Measurements from ENCODE around the gene IMPG1. TPM values are rescaled to one million over a fixed set of nuclear protein-coding genes. Genes with fewer than 3 reads are reported as not detected.
"Not testable (repeated sequence)": the region's sequence is repeated elsewhere in the genome, so short reads cannot be mapped to it uniquely, and the experiment has no call there.

The IMPG1 gene
- total RNA-seq, 2 donors from 2014 or later: not detected

- Mint-ChIP-seq H3K27me3 (peaks cover 16% of the 10 kb centered on the region), H3K4me1 (peaks cover 5% of the 10 kb centered on the region), H3K36me3 (ENCODE audit: low read depth) (no peaks in the 10 kb centered on the region), H3K9me3 (no peaks in the 10 kb centered on the region), H3K27ac (no peak overlapping the region), H3K4me3 (peak overlapping the region; percentile 47)
- no peak for ATAC-seq (replicated peaks)
These were observed 137.0 kb downstream of the IMPG1 start for GRCh38 chr6:75935473-75935793.

- Mint-ChIP-seq H3K36me3 (ENCODE audit: low read depth) (no peaks in the 10 kb centered on the region), H3K4me1 (peaks cover 5% of the 10 kb centered on the region), H3K4me3 (peak overlapping the region; percentile 47), H3K27me3 (peaks cover 16% of the 10 kb centered on the region), H3K9me3 (no peaks in the 10 kb centered on the region), H3K27ac (no peak overlapping the region)
- peak; percentile 54 for ATAC-seq (replicated peaks)
These were observed 137.6 kb downstream of the IMPG1 start for GRCh38 chr6:75934643-75935472.

- Mint-ChIP-seq H3K9me3 (no peaks in the 10 kb centered on the region), H3K27ac (no peak overlapping the region), H3K4me1 (peaks cover 5% of the 10 kb centered on the region), H3K4me3 (no peak overlapping the region), H3K36me3 (ENCODE audit: low read depth) (no peaks in the 10 kb centered on the region), H3K27me3 (peaks cover 16% of the 10 kb centered on the region)
- no peak for ATAC-seq (replicated peaks)
These were observed 139.0 kb downstream of the IMPG1 start for GRCh38 chr6:75933387-75933975.

- Mint-ChIP-seq H3K36me3 (ENCODE audit: low read depth) (no peaks in the 10 kb centered on the region), H3K27ac (no peak overlapping the region), H3K9me3 (no peaks in the 10 kb centered on the region), H3K4me1 (peaks cover 5% of the 10 kb centered on the region), H3K4me3 (no peak overlapping the region), H3K27me3 (peaks cover 16% of the 10 kb centered on the region)
- ATAC-seq (replicated peaks): no peak
These were observed 140.4 kb downstream of the IMPG1 start for GRCh38 chr6:75932067-75932466.

- peaks cover 8% of the 10 kb centered on the region for H3K27me3 Mint-ChIP-seq
- ATAC-seq (replicated peaks): no peak
- no peak overlapping the region for H3K27ac Mint-ChIP-seq
- H3K9me3 Mint-ChIP-seq: no peaks in the 10 kb centered on the region
- H3K4me1 Mint-ChIP-seq: peaks cover 5% of the 10 kb centered on the region
- H3K4me3 Mint-ChIP-seq: no peak overlapping the region
- H3K36me3 Mint-ChIP-seq (ENCODE audit: low read depth): no peaks in the 10 kb centered on the region
These were observed 141.3 kb downstream of the IMPG1 start for GRCh38 chr6:75931011-75931680.

- H3K9me3 Mint-ChIP-seq: no peaks in the 10 kb centered on the region
- no peak overlapping the region for H3K27ac Mint-ChIP-seq
- no peaks in the 10 kb centered on the region for H3K27me3 Mint-ChIP-seq
- H3K4me1 Mint-ChIP-seq: no peaks in the 10 kb centered on the region
- peak; percentile 16 for ATAC-seq (replicated peaks)
- H3K36me3 Mint-ChIP-seq (ENCODE audit: low read depth): no peaks in the 10 kb centered on the region
- no peak overlapping the region for H3K4me3 Mint-ChIP-seq
These were observed 145.9 kb downstream of the IMPG1 start for GRCh38 chr6:75926293-75927168.

GRCh38 chr6:75922226-75922625 lies 150.2 kb downstream of the IMPG1 start:
- H3K4me1 Mint-ChIP-seq: no peaks in the 10 kb centered on the region
- H3K9me3 Mint-ChIP-seq: no peaks in the 10 kb centered on the region
- no peak overlapping the region for H3K27ac Mint-ChIP-seq
- H3K4me3 Mint-ChIP-seq: no peak overlapping the region
- H3K27me3 Mint-ChIP-seq: no peaks in the 10 kb centered on the region
- H3K36me3 Mint-ChIP-seq (ENCODE audit: low read depth): no peaks in the 10 kb centered on the region
- ATAC-seq (replicated peaks): no peak

GRCh38 chr6:75913040-75913439 lies 159.4 kb downstream of the IMPG1 start:
- H3K4me3 Mint-ChIP-seq: no peak overlapping the region
- H3K27ac Mint-ChIP-seq: no peak overlapping the region
- H3K4me1 Mint-ChIP-seq: no peaks in the 10 kb centered on the region
- H3K36me3 Mint-ChIP-seq (ENCODE audit: low read depth): peaks cover 9% of the 10 kb centered on the region
- no peaks in the 10 kb centered on the region for H3K27me3 Mint-ChIP-seq
- H3K9me3 Mint-ChIP-seq: no peaks in the 10 kb centered on the region
- no peak for ATAC-seq (replicated peaks)

GRCh38 chr6:75907444-75907843 lies 165.0 kb downstream of the IMPG1 start:
- no peaks in the 10 kb centered on the region for H3K36me3 Mint-ChIP-seq (ENCODE audit: low read depth)
- no peaks in the 10 kb centered on the region for H3K9me3 Mint-ChIP-seq
- H3K27me3 Mint-ChIP-seq: no peaks in the 10 kb centered on the region
- no peak overlapping the region for H3K4me3 Mint-ChIP-seq
- H3K4me1 Mint-ChIP-seq: no peaks in the 10 kb centered on the region
- H3K27ac Mint-ChIP-seq: no peak overlapping the region
- ATAC-seq (replicated peaks): no peak

GRCh38 chr6:75906871-75907270 lies 165.6 kb downstream of the IMPG1 start:
- no peak for ATAC-seq (replicated peaks)
- H3K27me3 Mint-ChIP-seq: no peaks in the 10 kb centered on the region
- H3K27ac Mint-ChIP-seq: no peak overlapping the region
- H3K4me3 Mint-ChIP-seq: no peak overlapping the region
- no peaks in the 10 kb centered on the region for H3K36me3 Mint-ChIP-seq (ENCODE audit: low read depth)
- no peaks in the 10 kb centered on the region for H3K9me3 Mint-ChIP-seq
- no peaks in the 10 kb centered on the region for H3K4me1 Mint-ChIP-seq

GRCh38 chr6:75905129-75905528 lies 167.3 kb downstream of the IMPG1 start:
- not testable (repeated sequence) for H3K4me1 Mint-ChIP-seq; H3K9me3 Mint-ChIP-seq; H3K27me3 Mint-ChIP-seq; H3K4me3 Mint-ChIP-seq; H3K36me3 Mint-ChIP-seq (ENCODE audit: low read depth); ATAC-seq (replicated peaks); H3K27ac Mint-ChIP-seq

GRCh38 chr6:75900216-75900615 lies 172.2 kb downstream of the IMPG1 start:
- not testable (repeated sequence) for H3K4me3 Mint-ChIP-seq; H3K9me3 Mint-ChIP-seq; H3K27ac Mint-ChIP-seq; H3K4me1 Mint-ChIP-seq; H3K36me3 Mint-ChIP-seq (ENCODE audit: low read depth); H3K27me3 Mint-ChIP-seq; ATAC-seq (replicated peaks)

- Mint-ChIP-seq H3K27ac (no peak overlapping the region), H3K9me3 (no peaks in the 10 kb centered on the region), H3K27me3 (no peaks in the 10 kb centered on the region), H3K4me3 (no peak overlapping the region), H3K36me3 (ENCODE audit: low read depth) (no peaks in the 10 kb centered on the region), H3K4me1 (no peaks in the 10 kb centered on the region)
- ATAC-seq (replicated peaks): no peak
These were observed 175.9 kb downstream of the IMPG1 start for GRCh38 chr6:75896526-75896925.

- no peak overlapping the region for H3K4me3 Mint-ChIP-seq
- H3K4me1 Mint-ChIP-seq: no peaks in the 10 kb centered on the region
- no peak for ATAC-seq (replicated peaks)
- no peaks in the 10 kb centered on the region for H3K27me3 Mint-ChIP-seq
- H3K9me3 Mint-ChIP-seq: no peaks in the 10 kb centered on the region
- H3K27ac Mint-ChIP-seq: no peak overlapping the region
- H3K36me3 Mint-ChIP-seq (ENCODE audit: low read depth): peaks cover 6% of the 10 kb centered on the region
These were observed 178.7 kb downstream of the IMPG1 start for GRCh38 chr6:75893776-75894152.

Data from activated T-helper 17 cell treated with anti-CD3 and anti-CD28 coated beads, Interleukin-2, amount 50 U/mL, for 72 hours (primary cell).